PFSK-1 (cell line): ENCODE data around the gene MKLN1.

ENCODE experiments used
- FOXP2 ChIP-seq: optimal IDR thresholded peaks from 2 replicates; pipeline ENCODE3; 2011; ENCODE audit warnings: borderline replicate concordance, control low read depth, inconsistent platforms; ENCODE audit not compliant: insufficient read depth; ENCODE audit errors: extremely low read length, extremely low read depth
- POLR2AphosphoS5 ChIP-seq: IDR thresholded peaks from 2 replicates; pipeline ENCODE4 v1.6.1; 2012; ENCODE audit warnings: low read depth, mild to moderate bottlenecking, control low read depth, low read length, moderate library complexity
- REST ChIP-seq, 2 experiments: IDR thresholded peaks; 2 replicates each; pipeline versions ENCODE4 v1.6.1 to v1.8.0; 2011 to 2012; ENCODE audit warnings: low read depth in 2 of 2, low read length in 2 of 2, control low read depth in 1 of 2, inconsistent platforms in 1 of 2, mild to moderate bottlenecking in 1 of 2, moderate library complexity in 1 of 2; ENCODE audit not compliant: insufficient read depth in 1 of 2
- SIN3A ChIP-seq: IDR thresholded peaks from 2 replicates; pipeline ENCODE4 v1.6.1; 2012; ENCODE audit warnings: mild to moderate bottlenecking, low read length, moderate library complexity, borderline replicate concordance; ENCODE audit not compliant: insufficient read depth
- TAF1 ChIP-seq: IDR thresholded peaks from 2 replicates; pipeline ENCODE4 v1.6.1; 2012; ENCODE audit warnings: low read length, control low read depth, borderline replicate concordance; ENCODE audit not compliant: insufficient read depth

MKLN1 gene

GRCh38 chr7:131524115-131524514 lies 196.4 kb downstream of the MKLN1 start:
- no peak for TF ChIP-seq SIN3A
- TF ChIP-seq POLR2AphosphoS5: no peak
- TF ChIP-seq TAF1: no peak
- TF ChIP-seq FOXP2: no peak
- no peak for TF ChIP-seq REST (IDR thresholded peaks at IDR 0.05; ENCODE audit: insufficient read depth in 1 of 2, low read depth in 2 of 2, low read length in 2 of 2)

GRCh38 chr7:131524703-131525102 lies 197.0 kb downstream of the MKLN1 start:
- TF ChIP-seq FOXP2: no peak
- no peak for TF ChIP-seq REST (IDR thresholded peaks at IDR 0.05; ENCODE audit: insufficient read depth in 1 of 2, low read depth in 2 of 2, low read length in 2 of 2)
- TF ChIP-seq POLR2AphosphoS5: no peak
- TF ChIP-seq SIN3A: no peak
- TF ChIP-seq TAF1: no peak

- TF ChIP-seq FOXP2: no peak
Observed at GRCh38 chr7:131525820-131526219, 198.1 kb downstream of the MKLN1 start.

GRCh38 chr7:131527456-131527855 lies 199.8 kb downstream of the MKLN1 start:
- no peak for TF ChIP-seq TAF1
- no peak for TF ChIP-seq POLR2AphosphoS5
- no peak for TF ChIP-seq SIN3A
- TF ChIP-seq REST (IDR thresholded peaks at IDR 0.05; ENCODE audit: insufficient read depth in 1 of 2, low read depth in 2 of 2, low read length in 2 of 2): no peak
- no peak for TF ChIP-seq FOXP2

- TF ChIP-seq TAF1 (no peak), POLR2AphosphoS5 (no peak), REST (IDR thresholded peaks at IDR 0.05; ENCODE audit: insufficient read depth in 1 of 2, low read depth in 2 of 2, low read length in 2 of 2) (no peak), FOXP2 (no peak), SIN3A (no peak)
Observed at GRCh38 chr7:131529179-131529578, 201.5 kb downstream of the MKLN1 start.
